Esophagus squamous epithelium (tissue), 4 donors: ENCODE results near the gene COG5.

Experiments used
- POLR2A ChIP-seq, 4 donors: fragments of 450-650 bp; IDR thresholded peaks; one replicate each; pipeline ENCODE4 v1.6.1; 2017; ENCODE audit warnings: antibody characterized with exemption in 4 of 4, mild to moderate bottlenecking in 4 of 4, moderate library complexity in 3 of 4
- TF ChIP-seq, protein P1 (sequence below), 6 experiments: fragments of 450-650 bp in 4 of 6; fragments of 200-600 bp in 2 of 6; sonication (generic) in 2 of 6; IDR thresholded peaks; one replicate each; pipeline ENCODE4 v1.5.1; 2016 to 2019; ENCODE audit warnings: antibody characterized with exemption in 6 of 6, mild to moderate bottlenecking in 4 of 6, moderate library complexity in 4 of 6

DNA sequence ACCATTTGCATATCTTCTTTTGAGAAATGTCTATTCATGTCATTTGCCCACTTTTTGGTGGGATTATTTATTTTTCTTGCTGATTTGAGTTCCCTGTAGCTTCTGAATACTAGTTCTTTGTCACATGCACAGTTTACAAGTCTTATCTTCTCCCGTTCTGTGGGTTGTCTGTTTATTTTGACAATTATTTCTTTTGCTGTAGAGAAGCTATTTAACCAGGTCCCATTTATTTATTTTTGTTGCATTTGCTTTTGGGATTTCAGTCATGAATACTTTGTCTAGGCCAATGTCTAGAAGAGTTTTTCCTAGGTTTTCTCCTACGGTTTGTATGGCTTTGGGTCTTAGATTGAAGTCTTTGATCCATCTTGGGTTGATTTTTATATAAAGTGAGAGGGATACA, 60.9 kb downstream of the COG5 start:
- TF ChIP-seq, protein P1, sequence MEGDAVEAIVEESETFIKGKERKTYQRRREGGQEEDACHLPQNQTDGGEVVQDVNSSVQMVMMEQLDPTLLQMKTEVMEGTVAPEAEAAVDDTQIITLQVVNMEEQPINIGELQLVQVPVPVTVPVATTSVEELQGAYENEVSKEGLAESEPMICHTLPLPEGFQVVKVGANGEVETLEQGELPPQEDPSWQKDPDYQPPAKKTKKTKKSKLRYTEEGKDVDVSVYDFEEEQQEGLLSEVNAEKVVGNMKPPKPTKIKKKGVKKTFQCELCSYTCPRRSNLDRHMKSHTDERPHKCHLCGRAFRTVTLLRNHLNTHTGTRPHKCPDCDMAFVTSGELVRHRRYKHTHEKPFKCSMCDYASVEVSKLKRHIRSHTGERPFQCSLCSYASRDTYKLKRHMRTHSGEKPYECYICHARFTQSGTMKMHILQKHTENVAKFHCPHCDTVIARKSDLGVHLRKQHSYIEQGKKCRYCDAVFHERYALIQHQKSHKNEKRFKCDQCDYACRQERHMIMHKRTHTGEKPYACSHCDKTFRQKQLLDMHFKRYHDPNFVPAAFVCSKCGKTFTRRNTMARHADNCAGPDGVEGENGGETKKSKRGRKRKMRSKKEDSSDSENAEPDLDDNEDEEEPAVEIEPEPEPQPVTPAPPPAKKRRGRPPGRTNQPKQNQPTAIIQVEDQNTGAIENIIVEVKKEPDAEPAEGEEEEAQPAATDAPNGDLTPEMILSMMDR (IDR thresholded peaks at IDR 0.05): no peak
- no peak for TF ChIP-seq POLR2A (IDR thresholded peaks at IDR 0.05)
